Stimulated activated CD4-positive, alpha-beta T cell treated with anti-CD3 and anti-CD28 coated beads, Interleukin-4, amount 100 ng/mL, for 24 hours (primary cell): ENCODE results near the gene HNRNPUL1.

Source experiments
- DNase-seq: peaks from one replicate; pipeline ENCODE4 v3.0.0-alpha.2; 2020

The HNRNPUL1 gene

GRCh38 chr19:41355035-41355434 lies 90.9 kb downstream of the HNRNPUL1 start:
- DNase-seq: no peak

DNA sequence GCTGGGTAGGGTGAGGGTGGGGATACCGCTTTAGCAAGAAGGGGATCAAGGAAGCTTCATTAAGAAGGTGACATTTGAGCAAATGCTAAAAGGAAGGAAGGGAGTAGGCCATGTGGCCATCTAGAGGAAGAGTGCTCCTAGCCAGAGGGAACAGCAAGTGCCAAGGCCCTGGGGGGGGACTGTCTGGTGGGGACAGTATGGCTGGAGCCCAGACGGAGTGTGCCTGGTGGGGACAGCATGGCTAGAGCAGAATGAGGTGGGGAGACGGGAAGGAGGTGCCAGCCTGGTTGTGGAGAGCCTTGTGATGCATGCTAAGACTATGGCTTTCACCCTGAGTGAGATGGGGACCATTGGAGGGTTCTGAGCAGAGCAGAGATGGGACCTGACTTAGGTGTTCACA lies 91.6 kb downstream of the HNRNPUL1 start:
- DNase-seq: no peak

DNA sequence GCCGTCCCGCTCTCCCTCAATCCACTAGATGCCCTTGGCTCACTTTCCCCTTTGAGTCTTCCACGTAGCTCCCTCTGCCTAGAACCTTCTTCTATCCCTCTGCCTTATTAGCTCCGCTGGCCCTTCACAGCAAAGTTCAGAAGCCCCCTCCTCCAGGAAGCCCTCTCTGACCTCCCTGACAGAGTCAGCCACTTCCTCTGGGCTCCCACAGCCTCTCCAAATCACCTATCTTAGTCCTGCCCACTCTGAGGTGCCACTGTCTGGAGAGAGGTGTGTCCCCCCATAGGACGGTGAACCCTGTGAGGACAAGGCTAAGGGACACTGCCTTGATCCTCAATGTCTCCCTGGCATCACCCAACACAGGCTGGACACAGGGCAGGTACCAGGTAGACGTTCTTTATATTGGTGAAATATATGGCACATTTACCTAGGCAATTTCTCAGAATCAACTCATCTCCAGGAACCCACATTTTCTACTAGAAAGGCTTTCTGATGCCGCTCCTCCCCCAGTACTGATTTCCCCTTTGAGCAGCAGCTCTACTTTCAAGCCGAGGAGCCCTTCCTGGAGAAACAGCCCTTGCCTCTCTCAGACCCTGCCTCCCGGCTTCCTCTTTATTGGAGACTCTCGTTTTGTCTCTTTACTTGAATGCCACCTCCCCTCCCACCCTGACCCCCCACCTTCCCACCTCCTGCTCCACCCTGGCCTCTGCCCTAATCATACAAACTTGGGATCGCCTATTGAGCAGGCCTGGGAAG lies 93.0 kb downstream of the HNRNPUL1 start:
- DNase-seq: peak; percentile 41
